Lung (tissue), 12 donors: ENCODE measurements around the gene CDC42BPA. TPM values are rescaled to one million over a fixed set of nuclear protein-coding genes. Genes with fewer than 3 reads are reported as not detected.

ENCODE experiments used
- ATAC-seq: fragments of 200-7000 bp; cut with Tn5 transposase; one replicate; pipeline ENCODE4 v1.9.1; 2020; ENCODE audit warnings: moderate number of reproducible peaks; ENCODE audit not compliant: insufficient read depth, low FRiP score
- DNase-seq, 3 donors: peaks; one replicate each; pipeline ENCODE4 v3.0.0-alpha.2; 2013 to 2017
- H3K27ac ChIP-seq, 2 donors: one replicate each; pipeline ENCODE4 v1.5.1; 2013; ENCODE audit warnings: mild to moderate bottlenecking in 2 of 2, moderate library complexity in 2 of 2, control low read depth in 1 of 2, inconsistent platforms in 1 of 2, low read depth in 1 of 2, low read length in 1 of 2
- H3K27me3 ChIP-seq, 3 donors: one replicate each; pipeline ENCODE4 v1.5.1; 2013; ENCODE audit warnings: low read length in 2 of 3; ENCODE audit not compliant: control insufficient read depth in 3 of 3, insufficient read depth in 3 of 3
- H3K36me3 ChIP-seq, 4 donors: one replicate each; pipeline ENCODE4 v1.5.1; 2013; ENCODE audit warnings: low read length in 4 of 4, mild to moderate bottlenecking in 1 of 4, moderate library complexity in 1 of 4; ENCODE audit not compliant: control insufficient read depth in 4 of 4, insufficient read depth in 4 of 4
- H3K4me1 ChIP-seq, 5 donors: one replicate each; pipeline ENCODE4 v1.5.1; 2013; ENCODE audit warnings: low read length in 5 of 5, mild to moderate bottlenecking in 2 of 5, moderate library complexity in 1 of 5; ENCODE audit not compliant: control insufficient read depth in 5 of 5, insufficient read depth in 5 of 5
- H3K4me3 ChIP-seq: one replicate; pipeline ENCODE4 v1.5.1; 2013; ENCODE audit warnings: mild to moderate bottlenecking, control low read depth, moderate library complexity
- H3K9ac ChIP-seq, 2 donors: one replicate each; pipeline ENCODE4 v1.5.1; 2013; ENCODE audit warnings: low read length in 2 of 2, control low read depth in 1 of 2; ENCODE audit not compliant: insufficient read depth in 1 of 2
- H3K9me3 ChIP-seq, 4 donors: one replicate each; pipeline ENCODE4 v1.5.1; 2013; ENCODE audit warnings: low read length in 3 of 4, mild to moderate bottlenecking in 1 of 4, moderate library complexity in 1 of 4; ENCODE audit not compliant: control insufficient read depth in 4 of 4, insufficient read depth in 3 of 4
- WGBS, 2 donors: extraction: QIAGEN DNeasy Blood & Tissue Kit; methylation state at CpG; one replicate each; pipeline ENCODE4 v1.1.7; 2013; 5-methylcytosine and 5-hydroxymethylcytosine counted together
- polyA plus RNA-seq, 2 donors: library from polyadenylated mRNA; stranded (reverse); fragments of 200-250 nt; gene quantifications; one replicate each; pipeline ENCODE4 v1.2.1, GENCODE V29; 2013
- total RNA-seq, 2 donors: library from RNA; depleted of rRNA in 1 of 2; stranded (reverse); fragments of >200 nt in 1 of 2; gene quantifications; one replicate each; pipeline ENCODE4 v1.2.1, GENCODE V29; 2014 to 2021
- TF ChIP-seq, protein P1 (sequence below): IDR thresholded peaks from 2 replicates; pipeline ENCODE4 v1.5.1; 2012; ENCODE audit warnings: mild to moderate bottlenecking; ENCODE audit errors: control extremely low read depth, extremely low read depth
- donor health status: control.
- donor health status: control.
- donor health status: Bipolar disorder and iron deficiency.
- donor health status: healthy.
- donor health status: DM: yes; HTN: yes; CAD: no.

CDC42BPA gene
- total and polyA plus RNA-seq, 4 donors = 6.4 to 97.4 (median 20.2) TPM

DNA sequence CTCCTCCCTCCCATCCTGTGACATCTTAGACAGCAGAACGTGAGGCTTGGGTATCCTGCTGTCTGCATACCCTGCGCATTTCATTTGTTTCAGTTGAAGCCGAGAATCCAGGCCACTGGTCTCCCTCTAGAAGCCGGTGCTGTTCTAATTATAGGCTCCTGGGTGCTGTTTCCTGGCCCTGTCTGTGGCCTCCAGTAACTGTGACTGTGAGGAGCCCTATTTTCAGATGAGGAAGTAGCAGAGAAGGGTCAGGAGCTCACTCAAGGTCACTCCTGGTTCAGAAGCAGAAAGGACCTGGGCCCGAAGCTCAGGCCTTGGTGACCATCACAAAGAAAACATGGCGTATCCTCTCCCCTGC is 354.2 kb downstream of the CDC42BPA start:
- TF ChIP-seq, protein P1, sequence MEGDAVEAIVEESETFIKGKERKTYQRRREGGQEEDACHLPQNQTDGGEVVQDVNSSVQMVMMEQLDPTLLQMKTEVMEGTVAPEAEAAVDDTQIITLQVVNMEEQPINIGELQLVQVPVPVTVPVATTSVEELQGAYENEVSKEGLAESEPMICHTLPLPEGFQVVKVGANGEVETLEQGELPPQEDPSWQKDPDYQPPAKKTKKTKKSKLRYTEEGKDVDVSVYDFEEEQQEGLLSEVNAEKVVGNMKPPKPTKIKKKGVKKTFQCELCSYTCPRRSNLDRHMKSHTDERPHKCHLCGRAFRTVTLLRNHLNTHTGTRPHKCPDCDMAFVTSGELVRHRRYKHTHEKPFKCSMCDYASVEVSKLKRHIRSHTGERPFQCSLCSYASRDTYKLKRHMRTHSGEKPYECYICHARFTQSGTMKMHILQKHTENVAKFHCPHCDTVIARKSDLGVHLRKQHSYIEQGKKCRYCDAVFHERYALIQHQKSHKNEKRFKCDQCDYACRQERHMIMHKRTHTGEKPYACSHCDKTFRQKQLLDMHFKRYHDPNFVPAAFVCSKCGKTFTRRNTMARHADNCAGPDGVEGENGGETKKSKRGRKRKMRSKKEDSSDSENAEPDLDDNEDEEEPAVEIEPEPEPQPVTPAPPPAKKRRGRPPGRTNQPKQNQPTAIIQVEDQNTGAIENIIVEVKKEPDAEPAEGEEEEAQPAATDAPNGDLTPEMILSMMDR = no peak
- no peak for ATAC-seq
- no peaks in the 10 kb centered on the region for H3K27me3 ChIP-seq
- peaks cover 0 to 20% (median 5%) of the 10 kb centered on the region in 4 donors for H3K36me3 ChIP-seq
- DNase-seq = no peak
- H3K4me1 ChIP-seq = peaks cover 0 to 2% (median 0%) of the 10 kb centered on the region in 5 donors
- no peak overlapping the region for H3K9ac ChIP-seq
- WGBS, 2 donors = 60 to 77% methylated on average over 6 of the region's 6 CpGs
- H3K9me3 ChIP-seq = no peaks in the 10 kb centered on the region
- no peak overlapping the region for H3K4me3 ChIP-seq
- peak overlapping the region in 1 of 2 donors; percentile 95 for H3K27ac ChIP-seq

DNA sequence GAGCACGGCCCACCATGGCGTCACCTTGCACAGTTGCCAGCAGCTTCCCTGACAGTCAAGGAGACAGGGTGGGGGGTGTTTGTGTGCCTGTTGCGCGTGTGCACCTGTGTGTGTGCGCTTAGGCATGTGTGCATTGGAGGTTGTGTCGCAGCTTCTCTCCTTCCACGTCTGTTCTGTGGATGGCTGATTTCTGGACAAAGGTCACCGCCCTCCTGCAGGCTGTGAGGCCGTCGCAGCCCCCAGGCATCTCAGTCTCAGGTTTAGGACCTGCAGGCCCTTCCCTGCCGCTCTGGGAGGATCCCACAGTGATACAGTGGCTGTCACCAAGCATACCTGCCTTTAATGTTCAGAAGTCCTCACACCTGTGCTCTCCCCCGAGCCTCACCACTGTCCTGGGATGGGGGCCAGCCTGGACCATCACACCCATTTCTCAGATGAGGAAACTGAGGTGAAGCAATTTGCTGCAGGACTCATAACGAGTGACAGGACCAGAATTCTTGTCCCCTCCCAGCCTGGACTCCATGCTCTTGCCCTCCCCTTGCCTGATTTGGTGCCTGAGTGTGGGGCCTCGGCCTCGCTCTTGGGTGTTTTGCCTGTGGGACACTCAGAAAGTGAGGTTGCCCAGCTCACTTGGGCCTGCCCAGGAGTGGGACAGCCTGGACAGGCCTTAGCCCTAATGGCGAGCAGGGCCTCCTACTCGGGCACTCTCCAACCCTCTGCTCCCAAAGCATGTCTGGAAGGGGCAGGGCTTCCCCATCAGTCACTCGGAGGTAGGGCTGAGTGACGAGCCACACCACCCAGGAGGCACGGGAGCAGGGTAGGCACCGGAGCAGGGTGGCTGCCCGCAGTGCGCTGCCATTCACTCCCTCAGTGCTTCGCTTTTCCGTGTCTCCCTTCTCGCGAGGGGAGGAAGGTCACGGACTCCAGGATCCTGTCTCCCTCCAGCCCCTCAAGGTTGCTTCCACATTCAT is 355.6 kb downstream of the CDC42BPA start:
- H3K27me3 ChIP-seq = no peaks in the 10 kb centered on the region
- H3K27ac ChIP-seq = peak overlapping the region in 1 of 2 donors; percentile 95
- ATAC-seq = no peak
- no peaks in the 10 kb centered on the region for H3K9me3 ChIP-seq
- no peak overlapping the region for H3K9ac ChIP-seq
- H3K4me3 ChIP-seq = no peak overlapping the region
- H3K36me3 ChIP-seq = peaks cover 0 to 19% (median 5%) of the 10 kb centered on the region in 4 donors
- 93% methylated on average over 28 of the region's 28 CpGs for WGBS, 2 donors
- H3K4me1 ChIP-seq = peaks cover 0 to 2% (median 0%) of the 10 kb centered on the region in 5 donors
- DNase-seq = no peak
- TF ChIP-seq, protein P1 = no peak

DNA sequence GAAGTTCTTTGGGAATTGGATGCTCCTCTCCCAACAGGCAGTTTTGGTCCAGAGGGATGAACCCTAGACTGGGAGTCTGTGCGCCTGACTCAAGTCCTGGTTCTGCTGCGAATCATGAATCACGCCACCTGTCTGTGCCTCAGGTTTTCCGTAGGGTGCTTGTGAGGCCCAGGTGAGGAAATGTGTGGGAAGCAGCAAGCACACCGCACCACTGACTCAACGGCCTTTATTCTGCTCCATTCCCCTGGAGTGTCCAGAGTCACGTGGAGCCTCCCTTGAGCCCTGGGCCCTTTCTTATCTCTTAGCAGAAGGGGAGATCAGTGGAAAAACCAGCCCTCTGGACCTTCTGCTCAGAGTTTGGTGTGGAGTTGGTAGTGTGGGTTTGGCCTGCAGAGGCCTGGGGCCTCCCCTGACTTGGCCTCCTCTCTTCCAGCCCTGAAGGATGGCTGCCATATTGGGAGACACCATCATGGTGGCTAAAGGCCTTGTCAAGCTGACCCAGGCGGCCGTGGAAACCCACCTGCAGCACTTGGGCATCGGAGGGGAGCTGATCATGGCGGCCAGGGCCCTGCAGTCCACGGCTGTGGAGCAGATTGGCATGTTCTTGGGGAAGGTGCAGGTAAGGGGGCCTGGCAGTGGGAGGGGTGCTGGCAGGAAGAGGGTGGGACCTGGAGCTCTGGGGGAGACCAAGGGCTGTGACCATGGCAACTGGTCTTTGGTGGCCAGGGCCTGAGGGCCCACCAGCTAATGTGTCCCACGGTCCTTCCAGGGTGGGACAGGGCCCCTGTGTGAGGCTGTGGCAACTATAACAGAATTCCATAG is 357.1 kb downstream of the CDC42BPA start:
- DNase-seq = no peak
- no peaks in the 10 kb centered on the region for H3K9me3 ChIP-seq
- H3K27ac ChIP-seq = peak overlapping the region in 1 of 2 donors; percentile 46
- peaks cover 0 to 2% (median 0%) of the 10 kb centered on the region in 5 donors for H3K4me1 ChIP-seq
- TF ChIP-seq, protein P1 = no peak
- H3K27me3 ChIP-seq = no peaks in the 10 kb centered on the region
- ATAC-seq = no peak
- H3K36me3 ChIP-seq = peaks cover 0 to 13% (median 3%) of the 10 kb centered on the region in 4 donors
- H3K4me3 ChIP-seq = no peak overlapping the region
- WGBS, 2 donors = 94 to 95% methylated on average over 13 of the region's 13 CpGs
- no peak overlapping the region for H3K9ac ChIP-seq
